Glutamatergic neuron (in vitro differentiated cells): ENCODE measurements around the gene ASTN2. TPM values are rescaled to one million over a fixed set of nuclear protein-coding genes. Genes with fewer than 3 reads are reported as not detected.

Experiments used
- DNase-seq: peaks from one replicate; pipeline ENCODE4 v3.0.0; 2022
- H3K27ac Mint-ChIP-seq: one replicate; pipeline ENCODE4 v1.8.0; 2020; ENCODE audit warnings: mild to moderate bottlenecking, mixed read lengths, inconsistent platforms; ENCODE audit not compliant: unreplicated experiment
- H3K27me3 Mint-ChIP-seq: one replicate; pipeline ENCODE4 v1.8.0; 2020; ENCODE audit warnings: mild to moderate bottlenecking, moderate library complexity, mixed read lengths, inconsistent platforms; ENCODE audit not compliant: unreplicated experiment
- H3K36me3 Mint-ChIP-seq: one replicate; pipeline ENCODE4 v1.8.0; 2020; ENCODE audit warnings: mild to moderate bottlenecking, mixed read lengths, inconsistent platforms; ENCODE audit not compliant: unreplicated experiment
- H3K4me1 Mint-ChIP-seq: one replicate; pipeline ENCODE4 v1.8.0; 2020; ENCODE audit warnings: mild to moderate bottlenecking, low read depth, mixed read lengths, inconsistent platforms; ENCODE audit not compliant: unreplicated experiment
- H3K4me3 Mint-ChIP-seq: one replicate; pipeline ENCODE4 v1.8.0; 2020; ENCODE audit warnings: mild to moderate bottlenecking, mixed read lengths, inconsistent platforms; ENCODE audit not compliant: unreplicated experiment
- H3K9me3 Mint-ChIP-seq: one replicate; pipeline ENCODE4 v1.8.0; 2020; ENCODE audit warnings: mild to moderate bottlenecking, moderate library complexity, mixed read lengths, inconsistent platforms; ENCODE audit not compliant: unreplicated experiment
- CTCF ChIP-seq: fragments of 200-600 bp; sonication (generic); IDR thresholded peaks from one replicate; pipeline ENCODE4 v1.5.0; 2021; ENCODE audit not compliant: partially characterized antibody, unreplicated experiment
- total RNA-seq: library from RNA; stranded (reverse); fragmentation: NEBNext Ultra II Directional; extraction: Animal tissue kit (Norgen Biotek cat#: 25700); gene quantifications from one replicate; pipeline ENCODE4 v1.2.1, GENCODE V29; 2021; ENCODE audit not compliant: unreplicated experiment

Gene ASTN2
- total RNA-seq, 1 donor from 2014 or later = 134 TPM

GRCh38 chr9:116980582-116981120 is 434.2 kb downstream of the ASTN2 start:
- Mint-ChIP-seq H3K36me3 (no peaks in the 10 kb centered on the region), H3K9me3 (peaks cover 2% of the 10 kb centered on the region), H3K27ac (peak overlapping the region; percentile 48), H3K4me3 (peak overlapping the region; percentile 7), H3K4me1 (peaks cover 23% of the 10 kb centered on the region), H3K27me3 (peaks cover 2% of the 10 kb centered on the region)
- no peak for DNase-seq
- TF ChIP-seq CTCF = no peak

GRCh38 chr9:116979456-116979855 is 435.4 kb downstream of the ASTN2 start:
- no peak overlapping the region for H3K4me3 Mint-ChIP-seq
- peaks cover 2% of the 10 kb centered on the region for H3K27me3 Mint-ChIP-seq
- peaks cover 23% of the 10 kb centered on the region for H3K4me1 Mint-ChIP-seq
- peaks cover 2% of the 10 kb centered on the region for H3K9me3 Mint-ChIP-seq
- DNase-seq = no peak
- H3K27ac Mint-ChIP-seq = peak overlapping the region; percentile 26
- no peak for TF ChIP-seq CTCF
- peaks cover 4% of the 10 kb centered on the region for H3K36me3 Mint-ChIP-seq

GRCh38 chr9:116978155-116978554 is 436.7 kb downstream of the ASTN2 start:
- peaks cover 4% of the 10 kb centered on the region for H3K36me3 Mint-ChIP-seq
- peaks cover 2% of the 10 kb centered on the region for H3K27me3 Mint-ChIP-seq
- no peak for DNase-seq
- H3K4me3 Mint-ChIP-seq = no peak overlapping the region
- H3K9me3 Mint-ChIP-seq = peaks cover 2% of the 10 kb centered on the region
- no peak for TF ChIP-seq CTCF
- H3K27ac Mint-ChIP-seq = no peak overlapping the region
- peaks cover 23% of the 10 kb centered on the region for H3K4me1 Mint-ChIP-seq

GRCh38 chr9:116975126-116975525 is 439.7 kb downstream of the ASTN2 start:
- Mint-ChIP-seq H3K27ac (no peak overlapping the region), H3K9me3 (peaks cover 2% of the 10 kb centered on the region), H3K27me3 (peaks cover 2% of the 10 kb centered on the region), H3K4me1 (peaks cover 13% of the 10 kb centered on the region), H3K36me3 (peaks cover 4% of the 10 kb centered on the region), H3K4me3 (no peak overlapping the region)
- TF ChIP-seq CTCF = no peak
- no peak for DNase-seq

GRCh38 chr9:116966199-116966598 is 448.7 kb downstream of the ASTN2 start:
- Mint-ChIP-seq H3K4me1 (no peaks in the 10 kb centered on the region), H3K9me3 (no peaks in the 10 kb centered on the region), H3K27ac (no peak overlapping the region)

More at GRCh38 chr9:116966199-116966598, 448.7 kb downstream of the ASTN2 start:
- no peak for TF ChIP-seq CTCF
- DNase-seq = no peak
- H3K4me3 Mint-ChIP-seq = no peak overlapping the region
- peaks cover 3% of the 10 kb centered on the region for H3K36me3 Mint-ChIP-seq
- peaks cover 1% of the 10 kb centered on the region for H3K27me3 Mint-ChIP-seq
